ENCODE results near the gene ZIC4.

Gene ZIC4

DNA sequence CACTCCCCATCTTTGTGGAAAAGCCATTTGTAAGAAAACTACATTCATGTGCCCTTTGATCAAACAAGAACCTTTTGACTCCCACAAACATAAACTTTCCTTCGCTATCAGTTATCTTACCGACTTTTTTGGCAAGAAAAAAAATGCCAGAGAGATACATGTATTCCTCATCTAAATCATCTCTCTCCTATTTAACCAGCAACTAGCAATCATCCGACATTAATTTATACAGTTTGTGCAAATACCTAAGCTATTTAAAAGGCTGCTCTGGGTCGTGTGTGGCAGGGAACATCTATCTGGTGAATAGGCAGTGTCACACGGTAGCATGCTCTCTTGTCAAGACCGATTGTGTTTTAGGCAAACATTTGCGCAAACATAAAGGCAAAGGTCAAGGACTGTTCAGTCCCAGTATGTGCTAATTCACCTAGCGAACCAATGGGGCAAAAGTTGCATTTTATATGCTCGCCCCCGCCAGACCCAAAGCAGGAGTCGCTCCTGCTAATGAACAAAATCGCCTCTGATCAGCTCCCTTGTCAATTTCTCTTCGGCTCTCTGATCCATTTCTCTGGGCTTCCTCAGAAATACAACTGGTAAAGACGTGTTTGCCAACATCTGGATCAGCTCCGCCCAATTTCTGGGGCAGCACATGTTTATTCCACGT lies 37.7 kb downstream of the ZIC4 start:
- no peak for DNase-seq

- DNase-seq, result no peak
Measured at GRCh38 chr3:147368151-147368550, 38.2 kb downstream of the ZIC4 start.

- DNase-seq, result no peak
Measured at GRCh38 chr3:147367676-147368075, 38.7 kb downstream of the ZIC4 start.

DNA sequence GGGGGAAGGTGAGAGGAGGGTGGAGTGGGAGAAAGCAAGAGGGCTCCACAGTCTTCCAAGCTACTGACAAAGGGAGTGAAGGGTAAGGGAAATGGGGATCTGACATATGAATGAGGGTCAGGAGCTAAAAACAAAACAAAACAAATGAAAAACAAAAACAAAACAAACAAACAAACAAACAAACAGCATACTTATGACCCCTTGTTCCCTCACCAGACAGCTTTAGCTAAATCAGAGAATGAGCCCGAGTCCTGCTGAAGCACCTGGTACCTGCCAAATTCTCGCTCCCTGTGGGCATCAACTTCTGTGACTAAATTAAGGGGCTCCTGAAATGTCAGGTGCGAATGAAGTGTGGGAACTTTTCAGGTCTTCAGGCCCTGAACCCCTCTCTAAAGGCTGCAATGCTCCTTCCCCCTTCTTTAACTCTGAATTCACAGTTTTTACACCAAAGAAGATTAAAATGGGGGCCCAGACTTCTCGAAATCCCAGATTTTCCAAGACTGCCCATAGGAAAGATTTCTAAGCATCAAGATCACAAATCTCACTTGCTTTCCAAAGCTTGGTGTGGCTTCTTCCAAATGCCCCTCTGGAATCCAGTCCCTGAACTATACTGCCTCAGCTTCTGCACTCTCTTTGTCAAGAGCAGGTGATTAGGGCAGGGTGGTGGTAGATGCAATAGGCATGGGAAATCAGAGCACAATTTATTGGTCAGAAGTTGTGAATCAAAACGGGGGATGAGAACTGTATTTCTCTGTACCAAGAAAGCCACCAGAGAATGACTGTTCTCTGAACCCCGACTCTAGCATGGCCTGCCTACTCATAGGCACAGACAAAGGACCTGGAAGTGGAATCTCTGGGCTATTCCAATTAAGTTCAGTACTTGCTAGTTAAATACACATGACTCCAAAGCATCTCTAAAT lies 40.9 kb downstream of the ZIC4 start:
- DNase-seq, result no peak

- DNase-seq, result no peak
Measured at GRCh38 chr3:147364771-147365170, 41.6 kb downstream of the ZIC4 start.

GRCh38 chr3:147361454-147362420 lies 44.6 kb downstream of the ZIC4 start:
- no peak for DNase-seq

DNA sequence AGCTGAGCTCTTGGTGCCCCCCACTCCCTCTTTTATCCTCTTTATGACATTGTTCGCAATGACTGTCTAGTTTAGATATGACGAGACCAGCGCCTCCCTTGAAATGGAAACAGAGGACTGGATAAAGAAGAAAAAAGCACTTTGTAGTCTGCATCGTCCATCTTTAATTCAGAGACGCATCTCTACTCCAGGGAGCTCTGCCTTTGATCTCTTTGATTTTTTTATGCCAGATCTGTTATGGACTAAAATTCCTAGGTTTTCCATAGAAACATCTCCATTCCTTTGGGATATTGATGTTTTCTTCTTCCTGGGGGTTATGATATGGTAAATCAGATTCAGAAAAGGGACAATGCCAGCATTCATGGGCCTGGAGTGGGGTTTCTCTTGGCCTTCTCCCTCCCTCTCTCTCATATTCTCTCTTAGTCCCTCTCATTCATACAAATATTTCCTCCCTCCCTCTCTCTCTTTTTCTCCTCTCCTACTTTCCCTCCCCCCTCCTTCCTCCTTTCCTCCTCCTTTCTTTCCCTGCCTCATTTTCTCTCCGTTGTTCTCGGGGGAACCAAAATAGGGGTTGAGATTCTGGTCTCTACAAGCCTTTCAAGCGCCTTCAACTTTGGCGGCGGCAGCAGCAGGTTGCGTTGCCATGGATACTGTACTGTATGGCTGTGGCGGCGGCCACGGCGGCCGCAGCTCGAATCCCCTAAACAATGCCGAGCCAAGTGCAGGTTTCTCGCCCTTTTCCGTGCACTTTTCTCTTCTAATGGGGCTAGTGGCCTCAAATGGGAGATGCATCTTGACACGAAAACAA lies 45.5 kb downstream of the ZIC4 start:
- DNase-seq, result no peak

GRCh38 chr3:147360051-147360439 lies 46.3 kb downstream of the ZIC4 start:
- DNase-seq, result no peak

DNA sequence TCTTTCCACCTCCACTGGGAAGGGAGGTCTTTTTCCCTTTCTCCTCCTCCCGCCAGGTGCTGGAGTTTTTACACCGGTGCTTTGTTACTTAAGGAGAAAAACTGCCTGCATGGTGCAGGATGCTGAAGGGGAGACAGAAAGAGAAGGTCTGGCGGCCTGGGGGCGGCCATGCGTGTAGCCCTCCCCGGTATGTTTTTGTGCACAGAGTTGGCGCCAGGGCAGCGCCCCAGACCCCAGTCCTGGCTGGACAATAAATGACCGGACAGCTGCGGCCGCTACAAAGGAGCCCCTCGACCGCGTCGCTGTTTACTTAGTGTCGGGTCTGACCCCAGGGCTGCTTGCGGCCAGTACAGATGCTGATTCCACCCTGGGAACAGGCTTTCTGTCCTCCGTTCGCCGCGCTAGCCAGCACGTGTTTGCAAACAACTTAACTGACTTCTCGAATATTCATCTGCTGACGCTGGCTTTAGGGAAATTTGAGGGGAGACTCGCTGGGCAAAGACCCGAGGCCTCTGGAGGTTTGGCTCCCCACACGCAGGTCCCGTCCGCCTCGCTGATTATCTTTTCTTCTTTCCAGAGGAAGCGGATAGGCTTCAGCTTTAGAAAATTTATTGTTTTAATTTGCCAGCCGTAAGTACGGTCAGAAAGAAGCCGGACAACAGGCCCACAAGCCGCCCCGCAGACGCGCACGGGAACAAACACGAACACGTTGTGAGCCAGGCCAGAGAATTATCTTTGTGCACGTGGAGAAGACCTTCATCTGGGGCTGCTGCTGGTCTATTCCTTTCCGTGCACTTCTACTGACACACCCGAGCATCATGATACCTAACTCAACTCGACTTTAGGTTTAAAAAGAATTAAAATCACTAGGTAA lies 46.9 kb downstream of the ZIC4 start:
- no peak for DNase-seq

DNA sequence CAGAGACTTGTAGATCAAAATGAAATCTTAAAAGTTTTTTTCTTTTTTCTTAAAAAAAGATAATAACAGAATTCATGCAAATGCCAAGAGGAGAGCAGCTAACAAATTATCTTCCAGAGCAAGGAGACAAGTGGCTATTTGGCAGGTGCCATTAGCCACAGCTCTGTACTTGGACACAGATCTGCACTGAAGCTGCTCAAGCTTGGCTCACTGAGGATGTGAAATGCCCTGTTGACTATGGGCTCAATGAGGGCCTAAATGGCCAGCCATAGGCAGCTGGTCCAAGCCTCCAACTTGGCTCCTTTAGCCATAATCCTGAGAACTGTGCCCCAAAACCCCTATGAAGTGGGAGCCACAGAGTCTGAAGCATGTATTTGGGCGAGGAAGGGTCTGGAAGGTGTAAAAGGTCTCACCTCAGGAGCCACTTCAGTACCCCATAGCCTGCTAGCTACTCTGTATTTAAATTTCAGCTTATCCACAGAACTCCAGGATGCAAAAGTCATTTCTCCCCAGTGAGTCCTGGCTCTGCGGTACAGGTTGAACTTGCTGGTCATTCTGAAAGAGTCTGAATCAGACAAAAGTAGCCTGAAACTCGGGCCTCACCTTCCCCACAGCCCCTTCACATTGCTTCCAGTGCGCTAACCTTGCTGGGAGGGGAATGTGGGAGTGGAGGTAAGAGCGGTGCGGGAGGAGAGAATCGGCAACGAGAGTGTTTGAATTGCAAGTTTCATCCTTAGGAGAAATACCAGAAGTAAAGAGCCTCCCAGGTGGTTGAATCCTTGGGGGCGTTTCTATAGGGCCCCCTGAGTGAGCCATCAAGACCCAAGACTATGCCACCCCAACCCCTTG lies 48.0 kb downstream of the ZIC4 start:
- DNase-seq, result no peak

DNA sequence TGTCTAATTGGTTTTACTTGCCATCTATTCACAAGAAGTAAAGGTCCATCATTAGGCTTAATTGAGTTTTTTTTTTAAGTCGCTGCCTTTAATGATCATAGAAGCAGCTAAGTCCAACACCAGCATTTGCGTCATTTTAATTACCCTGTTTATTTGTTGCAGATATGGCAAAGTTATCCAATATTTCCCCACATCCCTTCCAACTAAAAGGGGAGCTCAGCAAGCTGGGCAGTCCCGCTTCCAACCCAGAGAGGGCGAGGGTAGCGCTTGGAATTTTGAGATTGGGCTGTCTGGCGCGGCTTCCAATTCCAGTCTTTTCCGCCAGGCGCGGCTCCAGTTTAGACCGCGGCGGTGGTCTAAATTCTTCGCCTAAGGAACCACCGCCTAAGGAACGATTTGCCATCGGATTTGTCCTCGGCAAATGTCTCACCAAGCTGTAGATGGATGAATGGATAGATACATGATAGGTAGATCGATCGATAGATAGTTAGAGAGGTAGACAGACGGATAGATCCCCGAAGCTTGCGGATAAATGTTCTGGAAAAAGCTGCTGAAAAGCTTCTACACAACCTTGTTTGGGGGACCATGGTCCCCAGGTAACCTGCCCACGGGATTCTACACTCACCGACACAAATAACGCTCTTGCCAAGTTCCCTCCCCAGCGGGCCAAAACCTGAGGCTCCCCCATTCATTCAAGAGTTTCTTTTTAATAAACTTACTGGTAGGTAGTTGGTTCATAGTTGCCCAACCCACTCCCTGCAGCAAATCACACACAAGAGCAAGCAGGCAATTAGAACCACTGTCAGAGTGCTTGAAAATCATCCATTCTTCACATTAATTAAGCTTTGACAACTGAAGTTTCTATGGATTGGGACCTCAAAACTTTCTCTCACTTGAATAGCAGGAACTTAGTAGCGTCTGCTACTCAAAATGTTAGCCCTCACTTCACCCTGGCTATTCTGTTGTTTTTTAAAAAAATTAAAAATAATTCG lies 49.1 kb downstream of the ZIC4 start:
- DNase-seq, result no peak

- DNase-seq, result no peak
Measured at GRCh38 chr3:147356145-147356908, 50.0 kb downstream of the ZIC4 start.

DNA sequence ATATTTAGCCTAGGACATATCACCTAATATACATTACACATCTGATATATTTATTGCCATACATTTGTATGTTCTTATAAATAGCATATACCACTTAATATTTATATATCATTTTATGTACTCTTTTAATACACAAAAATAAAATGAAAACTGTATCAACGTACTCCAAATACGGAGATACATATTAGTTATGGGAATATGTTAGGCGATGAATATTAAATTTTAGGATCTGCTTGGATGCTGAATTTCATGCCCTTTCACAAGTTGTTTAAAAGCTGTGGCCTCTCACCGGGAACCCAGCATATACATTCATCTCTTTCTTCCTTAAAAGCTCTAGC lies 50.6 kb downstream of the ZIC4 start:
- no peak for DNase-seq

GRCh38 chr3:147355084-147355752 lies 51.1 kb downstream of the ZIC4 start:
- no peak for DNase-seq

DNA sequence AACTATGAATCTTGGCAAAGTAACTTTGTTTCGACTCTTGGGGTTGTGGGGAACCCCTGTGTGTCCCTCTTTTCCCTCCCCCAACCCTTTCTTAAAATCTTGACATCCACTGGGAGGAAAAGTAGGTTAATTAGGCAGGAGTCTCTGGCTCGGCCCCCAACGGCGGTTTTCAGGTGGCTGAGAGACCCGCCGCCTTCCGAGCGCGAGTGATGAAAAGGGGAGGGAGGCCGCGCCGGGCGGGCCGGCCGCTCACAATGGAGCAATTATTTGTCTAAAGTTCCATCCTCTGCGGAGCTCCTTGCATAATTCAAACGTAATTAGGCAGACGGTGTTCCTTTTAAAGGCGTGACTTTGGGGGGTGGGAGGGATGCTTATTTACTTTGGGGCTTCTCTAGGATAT lies 51.7 kb downstream of the ZIC4 start:
- no peak for DNase-seq

DNA sequence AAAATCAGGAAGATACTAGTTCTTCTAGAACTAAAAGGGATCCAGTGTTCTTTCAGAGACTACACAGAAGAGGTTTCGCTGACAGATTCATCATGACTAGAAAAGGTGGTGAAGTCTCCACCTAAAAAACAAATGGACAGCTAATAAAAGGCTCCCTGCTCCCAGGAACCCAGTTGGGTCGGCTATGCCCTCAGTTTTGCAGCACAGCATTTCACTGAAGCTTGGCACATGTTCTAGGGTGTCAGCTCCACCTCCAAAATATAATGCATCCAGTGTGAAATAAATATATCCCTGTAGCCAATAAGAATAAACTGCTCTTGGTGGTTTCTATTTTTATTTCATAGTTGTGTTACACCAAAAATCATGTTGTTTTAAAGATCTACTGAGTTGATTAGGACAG lies 55.0 kb downstream of the ZIC4 start:
- no peak for DNase-seq

DNA sequence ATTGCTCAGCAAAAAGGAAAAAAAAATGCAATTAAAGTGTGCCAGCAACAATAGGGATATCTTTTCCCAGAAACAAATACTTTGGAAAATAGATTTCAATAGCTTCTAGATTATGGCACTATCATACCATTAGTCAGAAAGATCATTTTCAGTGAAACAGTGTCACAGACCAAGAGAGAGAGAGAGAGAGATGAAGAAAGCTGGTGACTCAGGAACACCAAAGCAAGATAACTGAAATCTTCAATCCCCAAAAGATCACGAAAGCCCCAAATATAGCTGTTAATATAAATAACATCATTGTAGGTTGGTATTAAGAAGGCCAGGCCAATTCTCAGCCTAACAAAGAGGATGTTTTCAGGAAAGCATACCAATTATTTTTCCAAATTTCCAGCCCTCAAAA lies 57.4 kb downstream of the ZIC4 start:
- DNase-seq, result no peak

- DNase-seq, result no peak
Measured at GRCh38 chr3:147343926-147344325, 62.4 kb downstream of the ZIC4 start.
